Measurements from ENCODE around the gene ACTC1. TPM values are rescaled to one million over a fixed set of nuclear protein-coding genes. Genes with fewer than 3 reads are reported as not detected.

ACTC1 gene
- total and polyA plus RNA-seq, 11 donors: 1,898 to 17,901 (median 12,542) TPM

DNA sequence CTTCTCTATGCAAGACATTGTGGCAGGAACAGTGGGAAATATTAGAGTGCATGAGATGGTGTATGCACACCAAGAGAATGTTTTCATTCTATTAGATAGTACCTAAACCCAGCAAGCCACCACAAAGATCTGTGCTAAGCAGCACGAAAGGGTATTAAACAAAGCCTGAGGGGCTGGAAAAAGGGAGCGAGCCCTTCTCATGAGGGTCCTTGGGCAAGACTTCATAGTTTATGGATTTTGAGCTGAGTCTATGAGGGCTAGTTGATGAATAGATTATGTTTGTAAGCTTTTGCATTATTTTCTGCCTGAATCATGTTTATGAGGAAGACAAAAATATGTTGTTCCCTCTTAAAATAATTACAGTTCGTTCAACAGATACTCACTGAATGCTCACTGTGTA lies 9.4 kb upstream of the ACTC1 start:
- 75 to 77% (median 77%) methylated on average over 3 of the region's 3 CpGs for WGBS, 4 donors
- TF ChIP-seq POLR2A (IDR thresholded peaks at IDR 0.05): no peak
- TF ChIP-seq, protein P1, sequence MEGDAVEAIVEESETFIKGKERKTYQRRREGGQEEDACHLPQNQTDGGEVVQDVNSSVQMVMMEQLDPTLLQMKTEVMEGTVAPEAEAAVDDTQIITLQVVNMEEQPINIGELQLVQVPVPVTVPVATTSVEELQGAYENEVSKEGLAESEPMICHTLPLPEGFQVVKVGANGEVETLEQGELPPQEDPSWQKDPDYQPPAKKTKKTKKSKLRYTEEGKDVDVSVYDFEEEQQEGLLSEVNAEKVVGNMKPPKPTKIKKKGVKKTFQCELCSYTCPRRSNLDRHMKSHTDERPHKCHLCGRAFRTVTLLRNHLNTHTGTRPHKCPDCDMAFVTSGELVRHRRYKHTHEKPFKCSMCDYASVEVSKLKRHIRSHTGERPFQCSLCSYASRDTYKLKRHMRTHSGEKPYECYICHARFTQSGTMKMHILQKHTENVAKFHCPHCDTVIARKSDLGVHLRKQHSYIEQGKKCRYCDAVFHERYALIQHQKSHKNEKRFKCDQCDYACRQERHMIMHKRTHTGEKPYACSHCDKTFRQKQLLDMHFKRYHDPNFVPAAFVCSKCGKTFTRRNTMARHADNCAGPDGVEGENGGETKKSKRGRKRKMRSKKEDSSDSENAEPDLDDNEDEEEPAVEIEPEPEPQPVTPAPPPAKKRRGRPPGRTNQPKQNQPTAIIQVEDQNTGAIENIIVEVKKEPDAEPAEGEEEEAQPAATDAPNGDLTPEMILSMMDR (IDR thresholded peaks at IDR 0.05): no peak
- intact Hi-C loops (cut with DNase I): loop anchor here in 1 of 10 donors (10.0 kb wide), 1 partner anchor 100 kb away; no protein-coding TSS in a partner anchor
- Histone ChIP-seq H3K36me3 (no peaks in the 10 kb centered on the region), H3K4me3 (no peak overlapping the region), H3K27ac (no peak overlapping the region), H3K9me3 (peaks cover 0 to 6% (median 0%) of the 10 kb centered on the region in 12 donors), H3K27me3 (peaks cover 0 to 4% (median 0%) of the 10 kb centered on the region in 9 donors), H3K4me1 (peaks cover 0 to 19% (median 6%) of the 10 kb centered on the region in 12 donors)
- no peak for ATAC-seq
- DNase-seq: no peak

DNA sequence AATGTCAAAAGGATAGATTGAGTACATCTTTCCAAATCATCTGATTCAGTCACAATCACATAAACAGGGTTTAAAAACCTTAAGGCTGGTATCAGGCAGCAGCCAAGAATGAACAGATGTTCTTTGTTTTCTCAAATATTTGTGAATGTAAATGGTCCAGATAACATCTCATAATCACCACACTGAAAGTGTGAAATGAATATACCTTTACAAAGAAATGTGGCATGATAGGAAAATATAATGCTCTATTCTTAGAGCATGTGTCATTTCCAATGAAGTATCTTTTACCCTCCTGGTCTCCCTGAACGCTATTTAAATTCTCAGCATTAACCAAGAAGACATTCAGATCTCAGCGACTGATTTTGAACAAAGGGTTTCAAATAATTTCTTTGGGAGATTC lies 8.8 kb upstream of the ACTC1 start:
- H3K4me3 ChIP-seq: no peak overlapping the region
- no peak overlapping the region for H3K27ac ChIP-seq
- DNase-seq: no peak
- no peak for ATAC-seq
- 59 to 70% (median 63%) methylated on average over 2 of the region's 2 CpGs for WGBS, 4 donors
- peaks cover 0 to 6% (median 0%) of the 10 kb centered on the region in 12 donors for H3K9me3 ChIP-seq
- H3K36me3 ChIP-seq: no peaks in the 10 kb centered on the region
- peaks cover 0 to 24% (median 12%) of the 10 kb centered on the region in 12 donors for H3K4me1 ChIP-seq
- intact Hi-C loops (cut with DNase I): loop anchor here in 1 of 10 donors (10.0 kb wide), 1 partner anchor 101 kb away; no protein-coding TSS in a partner anchor
- H3K27me3 ChIP-seq: peaks cover 0 to 7% (median 0%) of the 10 kb centered on the region in 9 donors
- TF ChIP-seq, protein P1 (IDR thresholded peaks at IDR 0.05): no peak
- no peak for TF ChIP-seq POLR2A (IDR thresholded peaks at IDR 0.05)

DNA sequence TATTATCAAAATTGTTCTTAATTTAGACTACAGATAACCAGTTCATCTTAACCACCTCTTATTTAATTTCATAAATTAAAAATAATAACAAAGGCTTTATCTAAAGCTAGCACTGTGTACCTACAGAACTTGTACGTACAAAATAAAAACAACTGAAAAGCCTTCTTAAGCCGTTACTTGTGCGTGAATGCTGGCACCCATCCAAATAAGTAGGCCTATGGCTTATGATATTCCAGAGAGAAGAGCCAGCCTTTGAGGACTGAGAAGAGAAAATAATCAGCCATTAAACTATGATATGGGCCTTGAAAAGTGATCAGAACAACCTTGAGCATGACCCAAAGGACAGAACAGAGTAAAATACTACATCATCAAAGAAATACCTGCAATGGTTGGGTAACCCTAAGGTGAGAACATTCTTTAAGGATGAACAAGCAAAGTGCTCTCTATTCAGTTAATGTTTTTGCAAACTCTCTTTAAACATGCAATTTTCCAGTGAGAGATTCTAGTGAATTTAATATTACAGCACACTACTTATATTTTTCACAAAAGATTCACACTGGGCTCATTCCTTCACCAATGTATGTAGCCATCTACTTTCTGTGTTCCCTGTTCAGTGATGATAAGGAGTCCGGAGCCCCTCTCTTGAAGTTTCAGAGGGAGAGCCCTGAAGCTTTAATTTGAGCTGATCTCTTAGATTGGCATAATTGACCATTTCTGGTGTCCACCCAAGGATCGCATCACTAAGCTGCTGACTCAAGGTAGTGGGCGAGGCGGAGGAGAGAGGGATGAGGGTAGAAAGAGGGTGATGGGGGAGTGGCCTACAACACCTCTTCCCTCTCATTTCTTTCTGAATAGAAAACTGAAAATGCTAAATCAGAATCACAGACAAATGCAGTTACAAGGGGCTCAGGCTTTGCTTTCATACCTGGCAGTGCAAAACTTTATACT lies 7.7 kb upstream of the ACTC1 start:
- H3K9me3 ChIP-seq: peaks cover 0 to 6% (median 0%) of the 10 kb centered on the region in 12 donors
- TF ChIP-seq, protein P1 (IDR thresholded peaks at IDR 0.05): no peak
- TF ChIP-seq POLR2A (IDR thresholded peaks at IDR 0.05): no peak
- no peak overlapping the region for H3K27ac ChIP-seq
- no peak overlapping the region for H3K4me3 ChIP-seq
- WGBS, 4 donors: 75 to 79% (median 76%) methylated on average over 7 of the region's 7 CpGs
- no peaks in the 10 kb centered on the region for H3K36me3 ChIP-seq
- H3K27me3 ChIP-seq: peaks cover 0 to 10% (median 0%) of the 10 kb centered on the region in 9 donors
- intact Hi-C loops (cut with DNase I): loop anchor here in 1 of 10 donors (10.0 kb wide), 1 partner anchor 102 kb away; no protein-coding TSS in a partner anchor
- ATAC-seq: no peak
- peaks cover 0 to 33% (median 19%) of the 10 kb centered on the region in 12 donors for H3K4me1 ChIP-seq
- no peak for DNase-seq

DNA sequence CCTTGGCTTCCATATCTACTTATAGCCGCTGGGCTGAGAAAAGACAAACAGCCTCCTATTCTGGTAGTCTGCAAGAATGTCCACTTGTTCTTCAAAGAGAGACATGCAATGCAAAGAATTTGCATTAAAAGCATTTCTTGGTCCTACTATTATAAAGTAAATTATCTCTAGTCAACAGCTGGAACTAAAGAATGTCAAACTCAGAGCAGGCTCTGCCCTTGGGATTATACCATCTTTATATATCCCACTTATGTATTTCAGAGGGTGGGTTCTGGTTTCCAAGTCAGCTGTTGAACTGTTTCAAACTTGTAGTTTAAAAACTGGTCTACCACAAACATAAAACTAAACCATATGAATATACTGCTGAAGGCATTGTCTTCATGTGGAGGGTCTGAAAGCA lies 7.0 kb upstream of the ACTC1 start:
- H3K36me3 ChIP-seq: no peaks in the 10 kb centered on the region
- TF ChIP-seq, protein P1 (IDR thresholded peaks at IDR 0.05): no peak
- no peak for TF ChIP-seq POLR2A (IDR thresholded peaks at IDR 0.05)
- ATAC-seq (no peak), DNase-seq (no peak)
- no peak overlapping the region for H3K4me3 ChIP-seq
- intact Hi-C loops (cut with DNase I): loop anchor here in 1 of 10 donors (10.0 kb wide), 1 partner anchor 102 kb away; no protein-coding TSS in a partner anchor
- H3K9me3 ChIP-seq: peaks cover 0 to 5% (median 0%) of the 10 kb centered on the region in 12 donors
- WGBS, 4 donors: 82 to 93% (median 88%) methylated on average over 1 of the region's 1 CpG
- no peak overlapping the region for H3K27ac ChIP-seq
- peaks cover 0 to 40% (median 21%) of the 10 kb centered on the region in 12 donors for H3K4me1 ChIP-seq
- peaks cover 0 to 10% (median 0%) of the 10 kb centered on the region in 9 donors for H3K27me3 ChIP-seq
